ENCODE results near the gene PSMD11. TPM values are rescaled to one million over a fixed set of nuclear protein-coding genes. Genes with fewer than 3 reads are reported as not detected.
"Not testable (repeated sequence)": the region's sequence is repeated elsewhere in the genome, so short reads cannot be mapped to it uniquely, and the experiment has no call there.

PSMD11 gene
- total RNA-seq, 2 experiments from 2014 or later: 110 to 139 TPM

- CTCF ChIA-PET: interaction anchor here (0.8 to 8.0 kb wide), 3 partner anchors 13 to 197 kb away, joined by 4 to 67 read pairs (median 4); no protein-coding TSS in a partner anchor
- Mint-ChIP-seq H3K27me3 (no peaks in the 10 kb centered on the region), H3K9me3 (ENCODE audit: low read depth) (no peaks in the 10 kb centered on the region), H3K36me3 (peaks cover 54% of the 10 kb centered on the region), H3K27ac (no peak overlapping the region), H3K4me3 (no peak overlapping the region), H3K4me1 (peaks cover 34% of the 10 kb centered on the region)
- ATAC-seq (no peak), DNase-seq (no peak)
Measured at GRCh38 chr17:32449963-32450362, 5.7 kb downstream of the PSMD11 start.

DNA sequence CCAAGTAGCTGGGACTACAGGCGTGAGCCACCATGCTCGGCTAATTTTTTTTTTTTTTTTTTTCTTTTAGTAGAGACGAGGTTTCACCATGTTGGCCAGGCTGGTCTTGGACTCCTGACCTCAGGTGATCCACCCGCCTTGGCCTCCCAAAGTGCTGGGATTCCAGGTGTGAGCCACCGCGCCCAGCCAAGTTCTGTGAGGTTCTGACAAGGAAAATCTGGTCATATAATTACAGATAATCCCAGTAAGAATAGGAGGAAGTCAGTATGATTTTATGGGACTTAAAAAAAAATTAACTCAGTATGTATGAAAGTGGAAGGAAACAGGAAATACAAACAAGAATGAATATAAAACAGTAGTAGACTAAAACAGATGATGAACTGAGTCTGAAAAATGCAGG lies 6.1 kb downstream of the PSMD11 start:
- H3K27ac Mint-ChIP-seq; H3K4me3 Mint-ChIP-seq; H3K9me3 Mint-ChIP-seq (ENCODE audit: low read depth); DNase-seq; H3K27me3 Mint-ChIP-seq; ATAC-seq: not testable (repeated sequence)
- Mint-ChIP-seq H3K4me1 (peaks cover 34% of the 10 kb centered on the region), H3K36me3 (peaks cover 58% of the 10 kb centered on the region)
- CTCF ChIA-PET: interaction anchor here (0.8 to 1.6 kb wide), 2 partner anchors 32 to 197 kb away, joined by 4 read pairs; no protein-coding TSS in a partner anchor

GRCh38 chr17:32451879-32452278 lies 7.6 kb downstream of the PSMD11 start:
- DNase-seq (no peak), ATAC-seq (no peak)
- no peaks in the 10 kb centered on the region for H3K27me3 Mint-ChIP-seq
- H3K4me3 Mint-ChIP-seq: no peak overlapping the region
- no peak overlapping the region for H3K27ac Mint-ChIP-seq
- CTCF ChIA-PET: interaction anchor here (1.0 kb wide), 1 partner anchor 12 kb away, joined by 3 read pairs; no protein-coding TSS in a partner anchor
- peaks cover 57% of the 10 kb centered on the region for H3K36me3 Mint-ChIP-seq
- H3K4me1 Mint-ChIP-seq: peaks cover 20% of the 10 kb centered on the region
- no peaks in the 10 kb centered on the region for H3K9me3 Mint-ChIP-seq (ENCODE audit: low read depth)

- CTCF ChIA-PET: interaction anchor here (1.0 to 2.6 kb wide), 3 partner anchors 8 to 11 kb away, joined by 3 to 18 read pairs (median 5); partner anchors contain the start of gene PSMD11
- DNase-seq (no peak), ATAC-seq (no peak)
- Mint-ChIP-seq H3K27me3 (no peaks in the 10 kb centered on the region), H3K27ac (no peak overlapping the region), H3K36me3 (peaks cover 56% of the 10 kb centered on the region), H3K9me3 (ENCODE audit: low read depth) (no peaks in the 10 kb centered on the region), H3K4me1 (peaks cover 19% of the 10 kb centered on the region), H3K4me3 (no peak overlapping the region)
Measured at GRCh38 chr17:32452281-32452680, 8.0 kb downstream of the PSMD11 start.

- H3K4me1 Mint-ChIP-seq: peaks cover 26% of the 10 kb centered on the region
- H3K27ac Mint-ChIP-seq: peak overlapping the region; percentile 14
- DNase-seq: no peak
- no peak for ATAC-seq
- no peak overlapping the region for H3K4me3 Mint-ChIP-seq
- no peaks in the 10 kb centered on the region for H3K27me3 Mint-ChIP-seq
- H3K9me3 Mint-ChIP-seq (ENCODE audit: low read depth): no peaks in the 10 kb centered on the region
- CTCF ChIA-PET: interaction anchor here (1.2 to 2.6 kb wide), 2 partner anchors 8 to 9 kb away, joined by 5 to 18 read pairs; partner anchors contain the start of gene PSMD11
- peaks cover 62% of the 10 kb centered on the region for H3K36me3 Mint-ChIP-seq
Measured at GRCh38 chr17:32453370-32453769, 9.1 kb downstream of the PSMD11 start.

GRCh38 chr17:32458371-32458770 lies 14.1 kb downstream of the PSMD11 start:
- Mint-ChIP-seq H3K36me3 (peaks cover 56% of the 10 kb centered on the region), H3K4me3 (no peak overlapping the region), H3K4me1 (peaks cover 34% of the 10 kb centered on the region), H3K27ac (peak overlapping the region; percentile 34), H3K27me3 (no peaks in the 10 kb centered on the region), H3K9me3 (ENCODE audit: low read depth) (no peaks in the 10 kb centered on the region)
- ATAC-seq (peak; percentile 48), DNase-seq (no peak)
- CTCF ChIA-PET: interaction anchor here (1.0 to 1.3 kb wide), 2 partner anchors 201 to 205 kb away, joined by 3 to 4 read pairs; no protein-coding TSS in a partner anchor

GRCh38 chr17:32460054-32460453 lies 15.7 kb downstream of the PSMD11 start:
- ATAC-seq (no peak), DNase-seq (no peak)
- CTCF ChIA-PET: interaction anchor here (1.0 to 3.2 kb wide), 3 partner anchors 11 to 297 kb away, joined by 3 to 24 read pairs (median 4); partner anchors contain the start of gene PSMD11
- Mint-ChIP-seq H3K4me3 (no peak overlapping the region), H3K27me3 (no peaks in the 10 kb centered on the region), H3K4me1 (peaks cover 34% of the 10 kb centered on the region), H3K27ac (no peak overlapping the region), H3K36me3 (peaks cover 52% of the 10 kb centered on the region), H3K9me3 (ENCODE audit: low read depth) (no peaks in the 10 kb centered on the region)

DNA sequence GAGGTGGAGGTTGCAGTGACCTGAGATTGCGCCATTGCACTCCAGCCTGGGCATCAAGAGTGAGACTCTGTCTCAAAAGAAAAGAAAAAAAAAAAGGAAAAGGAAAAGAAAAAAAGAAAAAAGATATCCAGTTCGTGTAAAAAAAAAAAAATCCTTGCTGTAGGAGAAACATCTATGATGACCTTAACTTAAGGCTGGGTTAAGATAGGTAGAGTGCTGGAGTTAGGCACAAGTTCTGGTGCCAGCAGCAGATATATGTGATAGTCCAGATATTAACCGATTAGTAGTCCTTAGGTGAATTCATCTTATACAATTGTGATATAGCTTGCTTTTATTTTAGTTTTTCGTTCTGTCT lies 17.2 kb downstream of the PSMD11 start:
- Mint-ChIP-seq H3K27ac (peak overlapping the region; percentile 66), H3K27me3 (no peaks in the 10 kb centered on the region), H3K36me3 (peaks cover 51% of the 10 kb centered on the region), H3K9me3 (ENCODE audit: low read depth) (no peaks in the 10 kb centered on the region), H3K4me3 (no peak overlapping the region), H3K4me1 (peaks cover 33% of the 10 kb centered on the region)
- CTCF ChIA-PET: interaction anchor here (0.7 to 4.4 kb wide), 35 partner anchors 9 to 448 kb away, joined by 3 to 67 read pairs (median 5); partner anchors contain the start of genes CDK5R1, MYO1D and PSMD11
- ATAC-seq (peak; percentile 53), DNase-seq (no peak)

DNA sequence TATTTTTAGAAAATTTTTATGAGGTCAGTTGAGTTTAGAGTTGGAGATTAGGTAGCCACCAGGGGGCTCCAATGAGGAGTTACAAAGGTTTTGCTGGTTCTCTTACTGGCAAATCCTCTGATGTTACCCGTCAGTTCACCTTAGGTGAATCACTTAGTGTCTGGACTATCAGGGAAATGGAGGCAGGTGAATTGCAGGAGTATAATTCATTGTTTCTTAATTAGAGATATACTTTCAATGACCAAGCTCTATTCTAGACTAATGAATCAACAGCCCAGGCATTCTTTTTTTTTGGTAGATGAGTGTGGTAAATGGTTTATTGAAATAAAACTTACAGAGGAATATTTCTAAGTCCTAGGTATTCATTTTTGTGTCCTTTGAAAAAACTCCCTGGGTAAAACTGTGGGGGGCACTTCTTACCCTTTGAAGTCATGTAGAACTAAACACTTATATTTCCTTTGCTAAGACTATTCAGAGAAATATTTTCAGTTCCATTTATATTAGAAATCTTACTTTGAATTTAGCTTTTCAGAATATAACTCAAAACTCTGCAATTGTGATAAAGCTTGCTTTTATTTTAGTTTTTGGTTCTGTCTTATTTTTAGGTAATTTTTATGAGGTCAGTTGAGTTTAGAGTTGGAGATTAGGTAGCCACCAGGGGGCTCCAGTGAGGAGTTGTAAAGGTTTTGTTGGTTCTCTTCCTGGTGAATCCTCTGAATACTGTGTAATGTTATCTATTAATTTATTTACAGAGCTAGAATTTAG lies 17.7 kb downstream of the PSMD11 start:
- no peak overlapping the region for H3K4me3 Mint-ChIP-seq
- no peaks in the 10 kb centered on the region for H3K27me3 Mint-ChIP-seq
- peak overlapping the region; percentile 66 for H3K27ac Mint-ChIP-seq
- H3K9me3 Mint-ChIP-seq (ENCODE audit: low read depth): no peaks in the 10 kb centered on the region
- ATAC-seq: peak; percentile 75
- H3K4me1 Mint-ChIP-seq: peaks cover 31% of the 10 kb centered on the region
- CTCF ChIA-PET: interaction anchor here (0.7 to 4.4 kb wide), 54 partner anchors 8 to 474 kb away, joined by 3 to 67 read pairs (median 4); partner anchors contain the start of genes CDK5R1, MYO1D and PSMD11
- peak; percentile 78 for DNase-seq
- peaks cover 53% of the 10 kb centered on the region for H3K36me3 Mint-ChIP-seq

DNA sequence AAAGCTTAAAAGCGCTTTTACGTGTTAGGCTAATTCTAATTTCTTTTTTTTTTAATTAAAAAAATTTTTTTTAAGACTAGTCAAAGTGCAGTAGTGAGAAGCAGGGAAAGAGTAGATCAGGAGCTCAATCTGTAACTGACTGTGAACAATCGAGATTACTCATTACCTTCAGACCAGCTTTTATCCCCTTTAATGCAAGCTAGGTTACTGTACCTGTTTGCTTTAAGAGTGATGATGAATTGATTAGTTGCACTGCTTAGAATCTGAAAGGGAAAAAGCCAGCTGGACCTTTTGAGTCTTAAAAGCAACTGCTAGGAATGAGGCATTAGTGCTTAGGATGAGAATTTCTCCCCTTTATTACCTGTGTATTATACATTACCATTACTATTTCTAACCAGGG lies 19.0 kb downstream of the PSMD11 start:
- no peaks in the 10 kb centered on the region for H3K27me3 Mint-ChIP-seq

DNA sequence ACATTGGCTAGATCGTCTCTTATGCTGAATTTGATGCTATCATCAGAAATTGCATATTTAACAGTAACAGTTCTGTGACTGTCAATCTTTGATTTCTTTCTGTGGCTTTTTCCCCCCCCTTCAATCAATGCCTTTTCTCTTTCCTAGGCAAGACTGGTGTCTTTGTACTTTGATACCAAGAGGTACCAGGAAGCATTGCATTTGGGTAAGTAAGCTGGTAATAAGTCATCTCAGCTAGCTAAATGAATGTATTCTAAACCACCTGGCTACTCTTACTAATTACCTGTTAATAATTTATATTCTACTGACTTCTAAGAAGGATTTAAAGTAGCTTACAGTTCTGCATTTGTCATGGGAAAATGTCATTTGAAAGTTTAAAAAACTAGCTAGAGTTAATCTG lies 20.1 kb downstream of the PSMD11 start:
- Mint-ChIP-seq H3K4me3 (no peak overlapping the region), H3K36me3 (peaks cover 50% of the 10 kb centered on the region), H3K27ac (no peak overlapping the region), H3K27me3 (no peaks in the 10 kb centered on the region), H3K4me1 (peaks cover 13% of the 10 kb centered on the region), H3K9me3 (ENCODE audit: low read depth) (no peaks in the 10 kb centered on the region)
- ATAC-seq (no peak), DNase-seq (no peak)
- CTCF ChIA-PET: interaction anchor here (1.0 to 4.4 kb wide), 7 partner anchors 18 to 211 kb away, joined by 3 to 67 read pairs (median 10); partner anchors contain the start of gene PSMD11

More for the DNA sequence above, 19.0 kb downstream of the PSMD11 start:
- peaks cover 51% of the 10 kb centered on the region for H3K36me3 Mint-ChIP-seq
- CTCF ChIA-PET: interaction anchor here (0.6 to 4.4 kb wide), 29 partner anchors 8 to 413 kb away, joined by 3 to 67 read pairs (median 4); partner anchors contain the start of genes CDK5R1 and PSMD11
- H3K4me3 Mint-ChIP-seq: no peak overlapping the region
- no peak for DNase-seq
- H3K27ac Mint-ChIP-seq: no peak overlapping the region
- H3K4me1 Mint-ChIP-seq: peaks cover 20% of the 10 kb centered on the region
- ATAC-seq: no peak
- H3K9me3 Mint-ChIP-seq (ENCODE audit: low read depth): no peaks in the 10 kb centered on the region

- peaks cover 52% of the 10 kb centered on the region for H3K36me3 Mint-ChIP-seq
Measured at GRCh38 chr17:32467949-32468348, 23.6 kb downstream of the PSMD11 start.

GRCh38 chr17:32470405-32471167 lies 26.3 kb downstream of the PSMD11 start:
- Mint-ChIP-seq H3K27me3 (no peaks in the 10 kb centered on the region), H3K4me1 (no peaks in the 10 kb centered on the region), H3K4me3 (no peak overlapping the region), H3K9me3 (ENCODE audit: low read depth) (no peaks in the 10 kb centered on the region), H3K36me3 (peaks cover 65% of the 10 kb centered on the region), H3K27ac (no peak overlapping the region)
- DNase-seq (no peak), ATAC-seq (no peak)
- CTCF ChIA-PET: interaction anchor here (0.8 to 3.5 kb wide), 7 partner anchors 7 to 27 kb away, joined by 3 to 24 read pairs (median 4); partner anchors contain the start of gene CDK5R1

More at GRCh38 chr17:32467949-32468348, 23.6 kb downstream of the PSMD11 start:
- DNase-seq (no peak), ATAC-seq (no peak)
- CTCF ChIA-PET: no interaction called here
- Mint-ChIP-seq H3K4me3 (no peak overlapping the region), H3K9me3 (ENCODE audit: low read depth) (no peaks in the 10 kb centered on the region), H3K27me3 (no peaks in the 10 kb centered on the region), H3K4me1 (no peaks in the 10 kb centered on the region), H3K27ac (no peak overlapping the region)
